Activated CD8-positive, alpha-beta T cell treated with anti-CD3 and anti-CD28 coated beads for 36 hours (primary cell): ENCODE measurements around the gene RPS6KA2. TPM values are rescaled to one million over a fixed set of nuclear protein-coding genes. Genes with fewer than 3 reads are reported as not detected.

ENCODE experiments used
- ATAC-seq: fragments of 200-7000 bp; cut with Tn5 transposase; one replicate; pipeline ENCODE4 v1.10.0; 2021; ENCODE audit warnings: mild to moderate bottlenecking, moderate library complexity
- CTCF ChIA-PET: fragments of 350-600 bp; sonication (Branson Sonifier 250); formaldehyde crosslinking; loops from one replicate; lab custom pipeline; 2021; ENCODE audit warnings: antibody characterized with exemption; lab: Charles Lee
- POLR2A ChIA-PET: fragments of 350-600 bp; sonication (Branson Sonifier 250); formaldehyde crosslinking; loops from one replicate; lab custom pipeline; 2021; ENCODE audit warnings: antibody characterized with exemption; lab: Charles Lee
- DNase-seq: peaks from one replicate; pipeline ENCODE4 v3.0.0-alpha.2; 2020
- H3K27ac Mint-ChIP-seq: one replicate; pipeline ENCODE4 v1.8.0; 2021; ENCODE audit warnings: mild to moderate bottlenecking, mixed read lengths
- H3K27me3 Mint-ChIP-seq: one replicate; pipeline ENCODE4 v1.8.0; 2021; ENCODE audit warnings: mixed read lengths
- H3K36me3 Mint-ChIP-seq: one replicate; pipeline ENCODE4 v1.8.0; 2021; ENCODE audit warnings: low read depth, mixed read lengths
- H3K4me1 Mint-ChIP-seq: one replicate; pipeline ENCODE4 v1.8.0; 2021; ENCODE audit warnings: low read depth, mixed read lengths
- H3K4me3 Mint-ChIP-seq: one replicate; pipeline ENCODE4 v1.8.0; 2021; ENCODE audit warnings: mild to moderate bottlenecking, moderate library complexity, mixed read lengths
- H3K9me3 Mint-ChIP-seq: one replicate; pipeline ENCODE4 v1.8.0; 2021; ENCODE audit warnings: mixed read lengths
- intact Hi-C: fragments of 100-400 bp; cut with micrococcal nuclease; formaldehyde crosslinking; loops from one replicate; pipeline ENCODE4 v1.10.0; 2022
- total RNA-seq, 2 experiments: library from RNA; stranded (reverse); gene quantifications; one replicate each; pipeline ENCODE4 v1.2.3, GENCODE V29; 2021
- TF ChIP-seq, protein P1 (sequence below): fragments of 200-600 bp; IDR thresholded peaks from one replicate; pipeline ENCODE4 v1.8.0; 2022; ENCODE audit warnings: antibody characterized with exemption, mild to moderate bottlenecking

Gene RPS6KA2
- total RNA-seq, 2 experiments from 2014 or later: 5.8 TPM

DNA sequence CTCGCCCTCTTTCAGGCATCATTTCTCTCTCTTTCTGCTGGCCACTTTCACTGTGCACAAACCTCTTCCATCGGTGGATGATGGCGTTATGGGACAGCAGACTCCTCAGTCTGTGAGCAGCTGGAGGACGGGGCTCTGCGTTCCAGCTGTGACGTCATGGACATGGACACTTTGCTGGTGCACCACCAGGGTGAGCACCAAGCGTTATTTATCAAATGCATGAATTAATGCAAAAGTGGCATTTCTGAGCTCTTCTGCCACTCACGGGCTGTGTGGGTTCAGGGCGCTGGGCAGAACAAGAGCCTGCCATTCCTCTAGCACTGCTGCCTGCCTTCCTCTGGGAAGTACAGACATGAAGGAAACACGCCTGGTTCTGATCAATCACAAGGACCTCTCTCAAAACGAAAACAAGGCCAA, 161.4 kb downstream of the RPS6KA2 start:
- Mint-ChIP-seq H3K27ac (no peak overlapping the region), H3K9me3 (no peaks in the 10 kb centered on the region), H3K4me3 (no peak overlapping the region), H3K27me3 (no peaks in the 10 kb centered on the region), H3K4me1 (no peaks in the 10 kb centered on the region), H3K36me3 (no peaks in the 10 kb centered on the region)
- TF ChIP-seq, protein P1, sequence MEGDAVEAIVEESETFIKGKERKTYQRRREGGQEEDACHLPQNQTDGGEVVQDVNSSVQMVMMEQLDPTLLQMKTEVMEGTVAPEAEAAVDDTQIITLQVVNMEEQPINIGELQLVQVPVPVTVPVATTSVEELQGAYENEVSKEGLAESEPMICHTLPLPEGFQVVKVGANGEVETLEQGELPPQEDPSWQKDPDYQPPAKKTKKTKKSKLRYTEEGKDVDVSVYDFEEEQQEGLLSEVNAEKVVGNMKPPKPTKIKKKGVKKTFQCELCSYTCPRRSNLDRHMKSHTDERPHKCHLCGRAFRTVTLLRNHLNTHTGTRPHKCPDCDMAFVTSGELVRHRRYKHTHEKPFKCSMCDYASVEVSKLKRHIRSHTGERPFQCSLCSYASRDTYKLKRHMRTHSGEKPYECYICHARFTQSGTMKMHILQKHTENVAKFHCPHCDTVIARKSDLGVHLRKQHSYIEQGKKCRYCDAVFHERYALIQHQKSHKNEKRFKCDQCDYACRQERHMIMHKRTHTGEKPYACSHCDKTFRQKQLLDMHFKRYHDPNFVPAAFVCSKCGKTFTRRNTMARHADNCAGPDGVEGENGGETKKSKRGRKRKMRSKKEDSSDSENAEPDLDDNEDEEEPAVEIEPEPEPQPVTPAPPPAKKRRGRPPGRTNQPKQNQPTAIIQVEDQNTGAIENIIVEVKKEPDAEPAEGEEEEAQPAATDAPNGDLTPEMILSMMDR: no peak
- POLR2A ChIA-PET: no interaction called here
- ATAC-seq (no peak), DNase-seq (no peak)
- intact Hi-C loops: no loop called here
- CTCF ChIA-PET: no interaction called here

DNA sequence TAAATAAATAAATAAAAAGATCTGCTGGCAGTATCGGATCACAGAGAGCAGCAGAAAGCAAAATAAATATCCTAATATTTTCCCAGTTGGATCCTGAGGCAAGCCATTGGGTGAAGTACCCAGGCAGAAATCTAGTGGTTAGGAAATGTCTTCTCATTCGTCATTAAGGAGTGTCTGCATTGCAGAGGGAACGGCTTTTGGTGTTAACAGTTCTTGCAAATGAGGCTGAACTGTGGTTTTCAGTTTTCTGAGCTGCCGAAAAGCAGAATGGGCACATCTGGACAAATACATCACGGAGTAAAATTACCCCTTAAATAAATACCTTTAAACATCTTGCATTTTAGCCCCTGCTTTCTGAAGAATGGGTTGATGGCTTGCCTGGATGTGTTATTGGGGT, 162.1 kb downstream of the RPS6KA2 start:
- intact Hi-C loops: no loop called here
- CTCF ChIA-PET: no interaction called here
- H3K27me3 Mint-ChIP-seq: no peaks in the 10 kb centered on the region

DNA sequence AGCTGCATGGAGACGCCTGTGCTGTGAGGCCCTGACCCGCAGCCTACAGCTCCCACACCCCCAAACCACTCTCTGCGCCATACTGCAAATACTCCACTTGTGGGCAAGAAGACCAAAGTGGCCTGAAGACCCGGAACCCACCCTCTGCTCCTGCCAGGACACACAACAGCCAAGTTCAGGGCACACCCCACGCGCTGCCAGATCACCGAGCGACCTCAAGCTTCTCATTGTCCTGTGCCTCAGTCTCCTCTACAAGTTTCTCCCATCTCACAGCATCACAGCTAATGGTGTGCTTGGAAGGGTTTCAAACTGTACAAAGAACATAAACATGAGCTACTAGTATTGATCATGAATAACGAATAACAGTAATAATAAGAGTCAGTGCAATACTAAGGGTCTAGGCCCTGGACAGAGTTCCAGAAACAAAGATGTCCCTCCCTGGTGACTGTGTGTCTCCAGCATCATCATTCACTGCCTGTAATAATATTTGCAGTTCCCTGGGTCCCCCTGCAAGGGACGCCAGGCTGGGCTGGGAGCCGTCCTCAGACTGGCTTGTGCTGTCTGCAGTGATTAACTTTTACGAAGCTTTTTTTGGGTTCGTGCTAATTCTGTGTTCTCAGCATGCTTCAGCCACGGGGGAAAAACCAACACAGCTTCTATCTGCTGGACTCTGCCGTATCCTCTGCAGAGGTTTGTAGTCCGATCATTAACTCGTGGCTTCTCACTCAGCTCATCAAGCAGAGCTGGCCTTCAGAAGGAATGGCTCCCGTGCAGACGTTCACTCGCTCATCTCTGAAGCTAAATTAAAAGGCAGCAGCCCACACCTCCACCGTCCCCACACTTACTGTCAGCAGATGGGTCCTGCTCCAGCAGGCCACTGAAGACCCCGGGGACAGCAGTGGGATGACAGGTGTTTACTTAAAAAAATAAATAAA, 162.7 kb downstream of the RPS6KA2 start:
- no peaks in the 10 kb centered on the region for H3K27me3 Mint-ChIP-seq
- H3K4me3 Mint-ChIP-seq: no peak overlapping the region
- intact Hi-C loops: no loop called here
- H3K27ac Mint-ChIP-seq: no peak overlapping the region
- no peaks in the 10 kb centered on the region for H3K36me3 Mint-ChIP-seq
- no peaks in the 10 kb centered on the region for H3K4me1 Mint-ChIP-seq
- DNase-seq (no peak), ATAC-seq (no peak)
- TF ChIP-seq, protein P1: no peak
- POLR2A ChIA-PET: no interaction called here
- CTCF ChIA-PET: no interaction called here
- no peaks in the 10 kb centered on the region for H3K9me3 Mint-ChIP-seq

More for the DNA sequence above, 162.1 kb downstream of the RPS6KA2 start:
- Mint-ChIP-seq H3K9me3 (no peaks in the 10 kb centered on the region), H3K27ac (no peak overlapping the region), H3K4me3 (no peak overlapping the region), H3K4me1 (no peaks in the 10 kb centered on the region), H3K36me3 (no peaks in the 10 kb centered on the region)
- TF ChIP-seq, protein P1: no peak
- DNase-seq (no peak), ATAC-seq (no peak)
- POLR2A ChIA-PET: no interaction called here

DNA sequence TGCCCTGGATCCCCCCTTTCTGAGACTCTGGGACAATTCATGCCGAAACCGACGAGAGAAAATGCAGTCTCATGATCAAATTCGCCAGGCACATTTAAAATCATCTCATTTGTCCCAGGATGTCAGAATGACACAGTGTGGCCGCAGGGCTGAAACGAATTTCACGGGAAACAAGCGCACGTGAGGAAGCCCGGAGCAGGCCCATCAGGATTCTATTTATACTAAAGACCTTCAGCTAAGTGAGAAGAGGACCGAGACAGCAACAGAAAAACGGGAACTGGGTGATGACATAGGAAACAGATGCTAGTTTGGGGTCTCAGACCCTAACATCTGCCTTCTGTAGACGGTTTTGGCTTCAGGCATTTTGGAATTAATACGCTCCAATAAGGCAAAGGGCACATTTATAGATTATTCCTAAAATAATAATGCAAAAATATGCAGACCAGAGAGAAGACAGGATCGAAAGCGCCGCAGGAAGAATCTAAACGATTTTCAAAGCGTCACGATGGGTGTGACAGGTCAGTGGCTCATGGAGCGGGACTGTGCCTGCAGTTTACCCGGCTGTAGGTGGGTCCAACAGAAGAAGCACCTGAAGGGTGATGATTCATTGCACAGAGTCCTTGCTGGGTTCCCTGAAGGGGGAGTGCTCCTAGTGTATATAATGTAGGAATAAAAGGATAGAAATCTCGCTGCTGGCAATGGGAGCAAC, 163.5 kb downstream of the RPS6KA2 start:
- intact Hi-C loops: no loop called here
- ChIA-PET CTCF (no interaction called here), POLR2A (no interaction called here)
- H3K36me3 Mint-ChIP-seq: no peaks in the 10 kb centered on the region
- DNase-seq (no peak), ATAC-seq (no peak)
- no peak overlapping the region for H3K27ac Mint-ChIP-seq
- H3K9me3 Mint-ChIP-seq: no peaks in the 10 kb centered on the region
- H3K4me3 Mint-ChIP-seq: no peak overlapping the region
- H3K4me1 Mint-ChIP-seq: no peaks in the 10 kb centered on the region
- H3K27me3 Mint-ChIP-seq: no peaks in the 10 kb centered on the region
- TF ChIP-seq, protein P1: no peak
